Endometrial microvascular endothelial cells (primary cell): Measurements from ENCODE around the gene CHRND. TPM values are rescaled to one million over a fixed set of nuclear protein-coding genes. Genes with fewer than 3 reads are reported as not detected.

Experiments used
- in situ Hi-C: cut with HindIII; loops from 2 replicates; pipeline ENCODE4 v1.10.0; 2017; ENCODE audit warnings: low sequenced_read_pairs, low pct_unique_long_range_greater_than_20kb; ENCODE audit errors: inconsistent ontology term
- total RNA-seq: library from RNA; depleted of rRNA; stranded (reverse); fragments of >200 nt; gene quantifications from one replicate; pipeline ENCODE4 v1.2.3, GENCODE V29; 2015; ENCODE audit errors: inconsistent ontology term

CHRND gene
- total RNA-seq, 1 donor from 2014 or later = not detected

DNA sequence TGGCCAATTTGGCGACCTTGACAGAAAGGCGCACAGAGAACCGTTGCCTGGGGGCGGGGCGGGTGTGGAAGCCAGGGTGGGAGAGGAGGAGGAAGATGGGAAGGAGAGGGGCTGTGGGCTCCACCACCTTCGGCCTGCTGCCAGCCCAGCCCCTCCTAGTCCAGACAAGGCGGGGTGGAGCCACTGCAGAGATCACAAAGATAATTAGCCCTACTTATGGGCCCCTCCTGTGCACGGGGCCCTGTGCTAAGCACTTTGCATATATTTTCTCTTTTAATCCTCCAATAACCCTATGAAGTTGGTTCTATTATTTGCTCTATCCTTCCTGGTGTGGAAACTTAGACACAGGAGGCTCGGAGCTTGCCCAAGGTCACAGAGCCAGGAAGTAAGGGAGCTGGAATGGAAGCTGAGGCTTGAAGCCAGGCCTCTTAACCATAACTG lies 24.6 kb upstream of the CHRND start:
- in situ Hi-C loops = no loop called here

DNA sequence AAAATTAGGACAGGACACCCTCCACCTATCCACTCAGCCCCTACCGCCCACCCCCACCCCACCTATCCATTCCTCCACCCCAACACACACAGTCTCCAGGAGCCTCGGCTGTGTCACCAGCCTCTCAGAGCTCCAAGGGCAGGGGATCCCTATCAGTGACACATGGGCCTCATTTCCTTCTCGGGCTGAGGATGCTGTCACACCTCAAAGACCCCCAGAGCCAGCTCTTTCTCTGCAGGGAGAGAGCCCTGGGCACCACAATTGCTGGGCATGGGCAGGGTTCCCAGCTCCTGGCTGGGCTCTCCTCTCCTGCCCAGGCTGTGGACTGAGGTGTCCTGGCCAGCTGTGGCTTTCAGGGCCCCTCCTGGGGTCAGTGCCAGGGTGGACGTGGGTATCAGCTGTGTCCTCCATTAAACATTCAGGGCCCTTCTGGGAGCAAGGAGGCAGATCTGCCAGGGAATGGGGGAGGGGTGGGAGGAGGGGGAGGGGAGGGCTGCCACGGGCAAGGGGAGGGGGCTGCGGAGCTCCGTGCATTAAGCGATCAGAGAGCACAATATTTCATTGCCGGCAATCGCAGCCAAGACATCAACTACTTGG lies 24.1 kb upstream of the CHRND start:
- in situ Hi-C loops = no loop called here

DNA sequence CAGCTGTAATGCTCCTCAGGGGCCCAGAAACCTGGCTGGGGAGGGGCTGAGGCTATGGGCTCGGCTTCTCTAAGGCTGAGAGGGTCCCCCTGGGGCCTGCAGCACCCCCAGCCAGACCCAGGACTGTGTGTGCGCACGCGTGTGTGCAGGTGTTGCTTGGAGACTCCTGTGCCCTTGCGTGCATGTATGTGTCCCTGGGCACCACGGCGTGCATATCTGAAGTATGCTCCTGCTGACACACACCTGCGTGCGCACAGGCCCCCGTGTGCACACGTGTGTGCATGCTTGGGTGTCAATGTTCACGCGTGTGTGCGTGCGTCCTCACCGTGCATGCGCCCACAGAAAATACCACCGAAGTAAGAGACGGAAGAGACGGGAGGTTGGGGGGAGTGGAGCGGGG lies 23.4 kb upstream of the CHRND start:
- in situ Hi-C loops = no loop called here

DNA sequence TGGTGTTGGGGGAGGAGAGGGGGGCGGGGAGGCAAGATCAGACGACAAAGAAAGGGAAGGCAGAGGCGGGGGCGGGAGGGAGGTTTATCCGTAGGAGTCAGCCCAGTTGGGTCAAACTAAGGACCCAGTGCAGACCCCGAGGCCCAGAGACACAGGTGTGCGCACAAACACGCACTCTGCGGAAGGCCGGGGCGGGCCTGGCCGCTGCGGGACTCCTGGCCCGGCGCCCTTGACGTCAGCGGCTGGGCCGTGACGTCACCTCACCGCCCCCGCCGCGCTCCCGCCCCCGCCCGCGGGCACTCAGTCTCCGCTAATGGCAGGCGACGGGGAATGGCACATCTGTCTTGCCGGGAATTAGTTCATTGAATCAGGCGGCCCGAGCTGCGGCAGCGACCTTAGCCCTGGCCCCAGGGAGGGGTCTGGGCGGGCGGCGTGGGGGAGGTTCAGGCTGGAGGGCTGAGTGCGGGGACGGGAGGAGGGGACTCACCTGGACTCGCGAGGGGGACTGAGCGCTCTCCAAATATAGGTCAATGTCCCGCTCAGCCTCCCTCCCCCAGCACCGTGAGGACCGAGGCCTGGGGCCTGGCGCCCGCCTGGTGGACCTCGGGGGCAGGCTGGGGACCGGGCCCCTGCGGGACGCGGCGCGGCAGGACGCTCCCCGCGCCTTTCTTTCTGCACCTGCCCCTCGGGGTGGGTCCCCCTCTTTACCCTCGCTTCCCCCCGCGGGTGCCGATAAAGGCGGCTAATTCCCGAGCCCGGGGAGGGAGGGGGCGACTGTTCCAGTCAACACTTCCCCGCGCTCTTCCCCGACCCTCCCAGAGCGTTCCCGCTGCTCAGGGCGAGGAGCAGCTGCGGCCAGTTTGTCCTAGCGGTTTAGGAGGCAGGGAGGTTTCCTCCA lies 22.8 kb upstream of the CHRND start:
- in situ Hi-C loops = no loop called here

DNA sequence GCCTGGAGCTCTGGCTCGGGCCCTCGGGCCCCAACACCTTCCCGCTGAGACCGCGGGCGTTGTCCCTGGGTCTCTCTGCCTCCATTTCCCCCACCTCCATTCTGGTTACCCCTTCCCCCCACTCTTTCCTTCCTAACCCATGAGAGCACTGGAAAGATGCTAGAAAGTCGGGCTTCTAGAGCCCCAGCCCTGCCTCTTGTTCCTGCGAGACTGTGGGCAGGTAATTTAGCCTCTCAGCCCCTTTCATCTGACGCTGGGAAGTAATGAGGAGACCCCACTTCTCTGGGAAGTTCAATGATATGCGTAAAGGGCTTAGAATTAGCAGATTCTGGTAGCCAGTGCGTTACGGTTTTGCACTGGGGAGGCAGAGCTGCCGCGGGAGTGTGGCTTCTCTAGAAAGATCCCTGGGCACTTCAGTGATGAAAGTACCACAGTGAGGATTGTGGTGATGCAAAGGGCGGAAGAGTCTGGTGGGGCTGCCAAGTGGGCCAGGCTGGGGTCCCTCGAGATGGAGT lies 22.1 kb upstream of the CHRND start:
- in situ Hi-C loops = no loop called here

DNA sequence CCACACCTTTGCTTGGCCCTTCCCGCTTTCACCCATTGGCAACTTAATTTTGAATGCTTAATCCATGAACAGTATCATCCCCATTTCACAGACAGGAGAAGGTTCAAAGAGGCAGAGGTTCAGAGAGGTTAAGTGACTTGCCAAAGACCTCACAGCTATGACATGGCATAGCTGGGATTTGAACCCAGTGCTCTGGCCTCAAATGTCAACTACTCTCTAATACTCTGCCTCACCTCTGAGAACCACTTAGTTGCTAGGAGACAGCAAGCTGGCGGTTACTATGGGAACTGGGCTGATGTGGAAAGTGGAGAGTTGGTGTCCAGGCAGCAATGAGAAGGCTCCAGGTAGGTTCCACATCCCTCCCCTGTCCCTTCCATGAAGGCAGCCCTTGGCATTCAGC lies 21.5 kb upstream of the CHRND start:
- in situ Hi-C loops = no loop called here

DNA sequence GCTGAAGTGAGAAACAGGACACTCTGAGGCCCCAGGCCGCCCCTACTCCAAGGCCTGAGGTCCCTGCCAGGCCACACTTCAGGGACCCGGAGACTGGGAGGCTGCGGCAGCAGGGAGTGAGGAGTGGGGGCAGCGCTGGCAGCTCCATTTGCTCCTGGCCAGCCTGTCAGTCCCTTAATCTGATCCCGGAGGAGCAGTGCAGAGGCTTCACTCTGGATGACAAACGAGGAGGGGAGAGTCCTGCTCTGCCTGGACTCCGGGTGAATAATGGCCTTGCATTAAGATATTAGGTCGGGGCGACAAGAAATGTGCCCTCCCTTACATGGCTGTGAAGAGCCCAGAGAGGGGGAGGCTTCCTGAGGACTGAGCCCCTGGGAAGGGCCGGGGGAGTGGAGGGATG lies 20.1 kb upstream of the CHRND start:
- in situ Hi-C loops = no loop called here

DNA sequence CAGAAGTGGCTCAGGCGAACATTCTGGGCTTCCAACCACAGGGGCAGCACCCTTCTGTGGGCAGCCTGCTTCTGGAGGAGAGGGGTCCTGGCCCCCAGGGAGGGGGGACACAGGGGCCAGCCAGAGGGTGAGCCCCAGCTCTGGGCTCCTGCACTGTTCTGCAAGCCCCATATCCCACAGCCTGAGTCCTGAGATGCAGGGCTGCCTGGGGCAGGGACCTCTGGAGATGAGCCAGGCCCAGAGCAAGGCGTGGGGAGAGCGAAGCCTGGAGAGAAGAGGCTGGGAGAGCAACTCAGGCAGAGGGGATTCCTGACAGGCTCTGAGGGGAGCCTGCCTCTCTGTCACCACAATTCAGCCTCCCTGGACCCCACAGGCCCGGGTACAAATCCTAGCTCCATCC lies 19.3 kb upstream of the CHRND start:
- in situ Hi-C loops = no loop called here

DNA sequence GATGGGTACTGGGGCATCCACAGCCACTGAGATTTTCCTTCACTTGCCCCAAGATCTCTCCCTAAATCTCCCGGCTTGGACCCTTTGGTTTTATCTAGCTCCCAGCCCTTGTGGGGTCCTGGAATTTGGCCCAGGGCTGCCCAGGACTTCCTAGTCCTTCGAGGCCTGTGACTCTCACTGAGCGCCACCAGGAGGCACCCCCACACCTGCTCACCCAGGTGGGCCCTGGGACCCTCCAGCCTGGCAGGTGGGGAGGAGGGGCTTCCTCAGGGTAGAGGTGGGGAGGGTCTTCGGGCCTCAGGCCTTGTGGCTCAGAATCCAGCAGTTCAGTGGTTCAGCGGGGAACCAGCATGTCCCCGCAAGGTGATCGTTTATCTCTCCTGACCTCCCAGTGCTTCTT lies 17.7 kb upstream of the CHRND start:
- in situ Hi-C loops = no loop called here

DNA sequence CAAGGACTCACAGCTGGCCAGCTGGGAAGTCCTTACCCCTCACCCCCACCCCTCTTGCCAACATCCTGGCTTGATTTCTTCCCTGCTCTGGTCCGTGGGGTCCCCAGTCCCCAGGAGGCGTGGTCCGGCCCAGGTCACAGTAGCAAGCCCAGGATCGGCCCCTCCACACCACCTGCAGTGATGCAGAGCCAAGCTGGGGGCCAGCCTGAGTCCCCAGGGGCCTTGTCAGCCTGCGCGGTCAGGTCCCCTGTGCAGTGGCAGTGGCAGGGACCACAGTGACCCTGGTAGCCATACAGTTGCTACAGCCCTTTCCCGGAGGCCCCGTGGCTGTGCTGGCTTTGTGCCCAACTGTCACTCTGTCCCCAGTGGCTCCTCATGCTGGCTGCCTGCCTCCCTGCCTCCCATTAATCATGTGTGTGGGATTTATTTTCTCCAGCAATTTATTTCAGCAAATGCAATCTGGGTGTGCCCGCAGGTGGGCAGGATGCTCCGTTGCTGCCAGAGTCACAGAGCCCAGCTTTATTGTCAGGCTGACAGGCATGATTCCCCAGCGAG lies 14.5 kb upstream of the CHRND start:
- in situ Hi-C loops = no loop called here

DNA sequence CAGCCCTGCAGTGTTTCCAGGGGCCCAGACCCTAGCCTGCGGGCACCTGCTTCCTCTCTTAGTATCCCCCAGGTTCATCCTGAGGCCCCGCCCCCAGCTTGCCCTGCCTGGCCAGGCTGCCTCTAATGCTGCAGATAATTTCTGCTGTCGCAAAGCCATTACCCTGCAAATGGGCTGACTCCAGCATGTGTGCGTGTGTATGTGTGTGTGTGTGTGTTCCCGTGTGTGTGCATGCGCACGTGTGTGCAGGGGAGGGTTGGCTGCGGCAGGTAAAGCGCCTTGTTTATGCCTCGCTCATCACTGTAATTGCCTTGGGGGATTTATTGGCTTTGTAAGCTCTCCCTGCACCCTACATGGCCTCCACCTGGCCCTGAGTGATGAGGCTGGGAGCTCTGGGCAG lies 13.4 kb upstream of the CHRND start:
- in situ Hi-C loops = no loop called here

DNA sequence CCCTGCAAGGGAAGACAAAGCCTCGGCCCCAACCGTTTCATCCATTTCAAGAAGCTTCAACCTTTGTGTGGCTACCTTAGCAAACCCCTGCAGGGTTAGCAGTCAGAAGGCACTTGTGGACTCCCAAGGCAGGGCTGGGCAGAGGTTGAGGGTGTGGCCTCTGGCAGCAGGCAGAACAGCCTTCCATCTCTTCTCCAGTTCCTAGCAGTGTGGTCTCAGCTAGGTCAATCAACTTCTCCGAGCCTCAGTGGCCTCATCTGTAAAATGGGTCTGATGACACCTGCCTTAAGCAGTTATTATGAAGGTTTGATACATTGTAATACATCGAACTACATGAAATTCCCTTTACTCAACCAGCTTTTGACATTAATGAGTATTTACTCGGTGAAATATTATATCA lies 12.6 kb upstream of the CHRND start:
- in situ Hi-C loops = no loop called here

DNA sequence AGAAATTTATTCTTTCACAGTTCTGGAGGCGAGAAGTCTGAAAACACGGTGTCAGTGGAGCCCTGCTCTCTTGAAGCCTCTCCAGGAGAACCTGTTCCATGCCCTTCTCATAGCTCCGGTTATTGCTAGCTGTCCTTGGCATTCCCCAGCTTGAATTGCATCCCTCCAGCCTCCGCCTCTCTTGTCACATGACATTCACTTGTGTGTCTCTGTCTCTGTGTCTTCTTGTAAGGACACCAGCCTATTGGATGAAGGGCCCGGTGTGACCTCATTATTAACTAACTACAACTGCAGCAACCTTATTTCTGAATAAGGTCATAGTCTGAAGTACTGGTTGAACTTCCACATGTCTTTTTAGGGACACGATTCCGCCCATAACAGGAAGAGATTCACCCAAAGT lies 10.3 kb upstream of the CHRND start:
- in situ Hi-C loops = no loop called here

DNA sequence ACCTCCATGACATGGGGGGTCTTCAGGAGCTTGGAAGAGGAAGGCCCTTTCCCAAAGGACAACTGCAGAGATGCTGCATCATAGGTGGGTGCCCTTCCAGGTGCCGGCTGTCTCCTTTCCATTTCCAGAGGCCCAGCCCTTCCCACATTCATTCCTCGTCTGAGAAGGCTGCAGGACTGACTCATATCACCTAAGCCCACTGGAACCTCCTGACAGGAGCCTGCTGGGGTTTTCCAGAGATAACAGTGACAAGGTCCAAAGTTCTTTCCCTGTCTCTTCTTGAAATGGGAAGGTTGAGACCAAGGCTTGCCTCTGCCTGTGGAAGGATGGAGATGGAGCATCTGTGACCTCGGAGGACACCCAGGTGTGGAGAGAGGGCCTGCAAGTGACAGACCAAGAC lies 9.4 kb upstream of the CHRND start:
- in situ Hi-C loops = no loop called here

DNA sequence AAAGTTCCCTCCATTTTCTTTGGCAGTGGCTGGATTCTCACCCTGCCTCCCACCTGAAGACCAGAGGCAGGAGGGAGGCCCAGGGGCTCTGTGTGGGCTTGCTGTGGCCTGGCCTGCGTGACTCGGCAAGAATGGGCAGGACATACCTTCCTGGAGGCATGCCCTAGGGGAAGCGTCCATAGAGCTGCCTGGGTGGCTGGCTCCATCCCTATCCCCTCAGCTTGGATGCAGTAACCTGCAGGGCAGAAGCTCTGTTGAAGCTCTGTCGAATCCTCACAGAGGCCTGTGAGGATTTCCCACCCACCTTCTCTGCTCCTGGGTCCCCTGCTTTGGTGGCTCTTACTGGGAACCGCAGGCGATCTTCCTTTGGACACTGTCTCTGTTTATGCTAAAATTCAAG lies 7.1 kb upstream of the CHRND start:
- in situ Hi-C loops = no loop called here

DNA sequence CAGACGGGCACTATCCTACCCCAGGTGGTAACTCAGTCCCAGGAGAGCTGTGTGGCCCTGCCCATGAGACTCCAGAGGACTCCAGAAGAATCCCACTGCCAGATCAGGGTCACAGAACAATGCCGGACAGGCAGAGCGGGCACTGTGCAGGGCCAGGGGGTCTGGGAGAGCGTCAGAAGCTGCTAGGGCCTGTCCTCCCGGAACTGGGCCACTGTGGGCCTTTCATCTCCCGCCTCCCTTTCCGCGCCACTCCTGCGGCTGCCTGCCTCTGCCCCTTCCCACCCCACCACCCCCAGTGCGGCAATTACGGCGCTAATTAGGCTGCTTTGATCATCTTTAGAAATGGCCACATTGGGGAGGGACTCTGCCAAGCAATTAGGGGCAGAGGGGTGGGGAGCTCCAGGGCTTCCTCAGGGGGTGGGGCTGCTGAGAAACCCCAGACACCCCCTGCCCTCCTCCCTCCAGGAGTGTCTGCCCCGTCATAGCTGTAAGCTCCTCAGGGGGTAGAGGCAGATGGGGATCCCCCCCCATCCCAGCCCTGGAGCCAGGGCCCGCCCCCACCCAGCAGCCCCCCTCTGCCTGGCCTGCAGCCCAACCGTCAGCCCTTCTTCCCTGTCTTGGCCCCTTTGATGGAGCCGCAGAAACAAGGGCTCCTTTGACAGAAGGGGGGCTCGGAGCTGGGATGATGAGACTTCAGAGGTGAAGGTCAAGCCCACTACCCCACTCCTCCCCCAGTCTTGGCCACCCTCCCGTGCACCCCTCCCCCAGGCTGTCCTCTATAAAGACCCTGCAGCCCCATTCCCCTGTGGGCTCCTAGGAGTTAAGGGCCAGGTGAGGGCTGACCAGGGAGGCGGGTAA lies 6.2 kb upstream of the CHRND start, which contains the start of gene PRSS56:
Gene PRSS56 (plus strand): TSS at position 808 of the 858 bp plus-strand sequence. CDS start 211 bp downstream, outside the sequence.
- in situ Hi-C loops = no loop called here

DNA sequence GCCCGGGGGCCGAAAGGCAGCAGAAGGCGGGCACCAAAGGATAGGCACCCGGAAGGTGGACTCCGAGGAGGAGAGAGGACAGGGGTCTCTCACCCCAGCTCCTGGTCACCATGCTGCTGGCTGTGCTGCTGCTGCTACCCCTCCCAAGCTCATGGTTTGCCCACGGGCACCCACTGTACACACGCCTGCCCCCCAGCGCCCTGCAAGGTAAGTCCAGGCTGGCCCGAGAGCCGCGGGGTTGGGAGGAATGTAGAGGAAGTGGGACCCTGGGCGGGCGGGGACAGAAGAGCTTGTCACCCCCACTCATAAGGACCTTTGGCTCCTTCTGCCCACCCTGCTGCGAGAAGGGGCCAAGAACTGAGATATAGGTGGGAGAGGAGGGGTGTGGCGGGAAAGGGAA lies 5.5 kb upstream of the CHRND start:
- in situ Hi-C loops = no loop called here

DNA sequence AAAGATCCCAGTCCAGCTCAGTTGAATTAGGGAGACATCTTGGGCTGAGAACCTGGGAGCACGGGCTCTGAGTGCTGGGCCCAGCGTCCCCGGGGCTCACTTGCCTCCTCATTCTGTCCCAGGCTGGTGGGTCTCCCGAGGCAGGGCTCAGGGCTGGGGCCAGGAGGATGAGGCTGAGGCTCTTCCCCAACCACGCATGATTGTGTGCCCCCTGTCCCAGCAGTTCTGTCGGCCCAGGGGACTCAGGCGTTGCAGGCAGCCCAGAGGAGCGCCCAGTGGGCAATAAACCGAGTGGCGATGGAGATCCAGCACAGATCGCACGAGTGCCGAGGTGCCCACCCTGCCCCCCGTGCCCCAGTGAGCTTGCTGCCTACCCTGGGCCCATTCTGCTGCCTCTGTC lies 4.9 kb upstream of the CHRND start:
- in situ Hi-C loops = no loop called here

DNA sequence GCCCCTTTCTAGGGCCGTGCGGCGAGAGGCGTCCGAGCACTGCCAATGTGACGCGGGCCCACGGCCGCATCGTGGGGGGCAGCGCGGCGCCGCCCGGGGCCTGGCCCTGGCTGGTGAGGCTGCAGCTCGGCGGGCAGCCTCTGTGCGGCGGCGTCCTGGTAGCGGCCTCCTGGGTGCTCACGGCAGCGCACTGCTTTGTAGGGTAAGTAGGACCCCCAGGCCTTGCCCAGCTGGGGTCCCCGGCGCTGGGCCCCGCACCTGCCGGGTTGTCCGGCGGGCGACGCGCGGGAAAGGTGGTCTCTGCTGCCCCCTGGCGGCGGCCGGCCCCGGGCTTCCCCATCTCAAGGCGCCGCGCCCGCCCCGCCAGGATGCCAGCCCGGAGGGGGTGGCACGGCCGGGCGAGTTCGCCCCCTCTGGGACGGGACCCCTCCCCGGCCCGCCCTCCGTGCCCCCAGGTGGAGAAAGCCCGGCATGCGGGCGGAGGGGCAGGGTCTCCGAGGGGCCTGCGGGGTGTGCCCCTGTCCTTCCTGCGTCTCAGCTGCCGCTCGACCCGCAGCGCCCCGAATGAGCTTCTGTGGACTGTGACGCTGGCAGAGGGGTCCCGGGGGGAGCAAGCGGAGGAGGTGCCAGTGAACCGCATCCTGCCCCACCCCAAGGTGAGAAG lies 3.9 kb upstream of the CHRND start:
- in situ Hi-C loops = no loop called here
